NCI-H146 treated with DMSO at 0.1 percent for 48 hours (cell line): ENCODE results near the gene ADGRG6.
"Not testable (repeated sequence)": the region's sequence is repeated elsewhere in the genome, so short reads cannot be mapped to it uniquely, and the experiment has no call there.

ENCODE experiments used
- DNase-seq: peaks from one replicate; lab custom pipeline; 2025; ENCODE audit not compliant: unreplicated experiment; lab: John Stamatoyannopoulos, UW

The ADGRG6 gene

GRCh38 chr6:142342986-142343385, 41.2 kb downstream of the ADGRG6 start:
- no peak for DNase-seq

GRCh38 chr6:142343938-142344337, 42.1 kb downstream of the ADGRG6 start:
- no peak for DNase-seq

GRCh38 chr6:142345261-142345660, 43.5 kb downstream of the ADGRG6 start:
- no peak for DNase-seq

DNA sequence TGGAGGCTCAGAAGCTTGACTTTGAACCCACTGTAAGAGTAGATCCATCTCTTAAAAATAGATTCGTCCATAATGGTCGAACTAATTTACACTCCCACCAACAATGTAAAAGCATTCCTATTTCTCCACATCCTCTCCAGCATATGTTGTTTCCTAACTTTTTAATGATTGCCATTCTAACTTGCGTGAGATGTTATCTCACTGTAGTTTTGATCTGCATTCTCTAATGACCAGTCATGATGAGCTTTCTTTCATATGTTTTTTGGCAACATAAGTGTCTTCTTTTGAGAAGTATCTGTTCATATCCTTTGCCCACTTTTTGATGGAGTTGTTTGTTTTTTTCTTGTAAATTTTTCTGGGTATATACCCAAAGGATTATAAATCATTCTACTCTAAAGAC, 44.4 kb downstream of the ADGRG6 start:
- not testable (repeated sequence) for DNase-seq

- no peak for DNase-seq
These were observed 47.5 kb downstream of the ADGRG6 start for GRCh38 chr6:142349215-142349823.

- DNase-seq: no peak
These were observed 48.5 kb downstream of the ADGRG6 start for GRCh38 chr6:142350309-142350708.

GRCh38 chr6:142353690-142354089, 51.9 kb downstream of the ADGRG6 start:
- no peak for DNase-seq

GRCh38 chr6:142354650-142355049, 52.8 kb downstream of the ADGRG6 start:
- no peak for DNase-seq

DNA sequence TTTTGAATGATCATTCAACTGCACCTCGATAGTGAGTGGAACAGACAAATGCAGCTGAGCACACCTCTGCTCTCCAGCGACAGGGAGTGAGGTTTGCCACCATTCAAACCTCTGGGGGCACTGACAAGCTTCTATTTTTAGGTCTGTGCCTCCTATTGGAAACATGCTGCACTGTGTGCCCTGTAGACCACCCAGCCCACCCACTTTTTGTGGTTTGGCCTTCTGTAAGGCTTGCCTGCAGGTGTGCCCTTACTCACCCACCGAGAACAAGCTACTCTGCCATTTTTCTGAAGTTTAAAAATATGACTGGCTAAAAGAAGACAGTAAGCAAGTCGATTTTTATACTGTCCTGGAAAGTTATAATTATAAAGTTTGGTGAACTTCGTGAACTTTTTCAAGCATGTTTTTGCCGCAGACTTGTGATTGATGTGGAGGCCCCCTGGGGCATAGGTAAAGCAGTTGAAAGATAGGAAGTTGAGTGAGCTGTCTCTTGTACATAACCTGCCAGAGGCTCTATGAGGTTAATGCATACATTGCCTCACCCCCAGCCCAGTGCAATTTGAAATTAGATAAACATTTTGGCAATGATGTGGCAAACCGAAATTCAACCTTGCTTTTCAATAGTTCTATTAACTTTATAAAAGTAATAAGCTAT, 53.8 kb downstream of the ADGRG6 start:
- DNase-seq: no peak

GRCh38 chr6:142356201-142356883, 54.5 kb downstream of the ADGRG6 start:
- DNase-seq: no peak

DNA sequence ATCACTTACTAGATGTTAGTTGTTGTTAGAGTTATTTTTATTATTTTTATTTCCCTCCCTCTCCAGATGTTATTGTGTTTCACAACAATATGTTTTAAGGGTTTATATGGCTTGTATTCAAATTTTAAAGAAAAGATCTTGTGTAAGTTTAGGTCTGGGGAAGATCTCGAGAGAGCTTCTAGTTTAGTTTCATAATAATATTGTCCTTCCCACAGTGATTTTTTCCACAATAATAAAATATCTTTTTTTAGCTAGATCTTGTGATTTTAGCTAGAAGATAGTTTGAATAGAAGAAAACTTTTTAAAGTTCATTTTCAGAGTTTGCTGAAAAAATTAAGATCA, 55.0 kb downstream of the ADGRG6 start:
- DNase-seq: no peak

- DNase-seq: no peak
These were observed 56.1 kb downstream of the ADGRG6 start for GRCh38 chr6:142357879-142358278.

DNA sequence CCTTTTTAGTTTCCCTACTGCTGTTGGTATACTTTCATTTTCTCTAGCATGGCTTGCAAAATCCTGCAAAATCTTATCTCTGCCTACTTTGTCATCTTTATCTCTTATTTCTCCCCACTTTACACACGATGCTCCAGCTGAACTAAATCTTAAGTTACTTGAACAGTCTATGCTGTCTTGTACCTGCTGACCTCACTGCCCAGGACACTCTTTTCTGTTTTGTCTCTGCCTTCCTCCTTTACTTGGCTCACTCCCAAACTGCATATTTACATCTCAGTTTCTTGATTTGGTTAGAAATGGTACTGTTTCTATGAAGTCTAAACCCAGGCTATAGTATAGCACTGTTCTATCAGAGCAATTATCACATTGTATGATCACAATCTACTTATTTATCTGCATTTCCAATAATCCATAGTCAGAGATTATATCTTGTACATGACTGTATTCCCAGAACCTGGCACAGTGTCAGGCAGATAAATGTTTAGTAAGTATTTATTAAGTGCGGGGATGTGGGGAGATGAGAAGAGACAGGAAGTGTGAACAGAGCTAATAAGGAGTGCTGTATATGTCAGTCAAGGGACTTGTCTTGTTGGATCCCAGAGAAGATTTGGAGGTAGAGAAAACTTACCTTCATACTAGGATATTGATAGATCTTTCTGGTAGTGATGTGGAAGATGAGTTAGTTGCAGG, 57.6 kb downstream of the ADGRG6 start:
- no peak for DNase-seq

DNA sequence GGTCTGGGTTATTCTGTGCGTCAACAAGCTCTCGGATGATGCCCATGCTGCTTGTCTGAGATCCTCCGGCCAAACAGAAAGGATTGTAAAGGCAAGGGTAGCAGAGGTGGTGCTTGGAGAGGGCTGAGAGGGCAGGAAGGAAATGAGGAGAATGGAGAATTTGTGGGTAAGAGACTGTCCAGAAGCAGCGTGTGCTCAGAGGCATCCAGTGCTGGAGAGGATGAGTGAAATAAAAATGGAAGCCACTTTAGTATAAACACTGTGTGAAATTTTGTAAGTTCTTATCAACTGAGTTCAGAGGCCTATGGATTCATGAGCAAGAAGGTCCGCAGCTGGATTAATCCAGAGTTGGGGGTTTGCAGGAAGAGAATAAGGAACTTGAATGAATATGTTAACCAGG, 59.5 kb downstream of the ADGRG6 start:
- DNase-seq: no peak

DNA sequence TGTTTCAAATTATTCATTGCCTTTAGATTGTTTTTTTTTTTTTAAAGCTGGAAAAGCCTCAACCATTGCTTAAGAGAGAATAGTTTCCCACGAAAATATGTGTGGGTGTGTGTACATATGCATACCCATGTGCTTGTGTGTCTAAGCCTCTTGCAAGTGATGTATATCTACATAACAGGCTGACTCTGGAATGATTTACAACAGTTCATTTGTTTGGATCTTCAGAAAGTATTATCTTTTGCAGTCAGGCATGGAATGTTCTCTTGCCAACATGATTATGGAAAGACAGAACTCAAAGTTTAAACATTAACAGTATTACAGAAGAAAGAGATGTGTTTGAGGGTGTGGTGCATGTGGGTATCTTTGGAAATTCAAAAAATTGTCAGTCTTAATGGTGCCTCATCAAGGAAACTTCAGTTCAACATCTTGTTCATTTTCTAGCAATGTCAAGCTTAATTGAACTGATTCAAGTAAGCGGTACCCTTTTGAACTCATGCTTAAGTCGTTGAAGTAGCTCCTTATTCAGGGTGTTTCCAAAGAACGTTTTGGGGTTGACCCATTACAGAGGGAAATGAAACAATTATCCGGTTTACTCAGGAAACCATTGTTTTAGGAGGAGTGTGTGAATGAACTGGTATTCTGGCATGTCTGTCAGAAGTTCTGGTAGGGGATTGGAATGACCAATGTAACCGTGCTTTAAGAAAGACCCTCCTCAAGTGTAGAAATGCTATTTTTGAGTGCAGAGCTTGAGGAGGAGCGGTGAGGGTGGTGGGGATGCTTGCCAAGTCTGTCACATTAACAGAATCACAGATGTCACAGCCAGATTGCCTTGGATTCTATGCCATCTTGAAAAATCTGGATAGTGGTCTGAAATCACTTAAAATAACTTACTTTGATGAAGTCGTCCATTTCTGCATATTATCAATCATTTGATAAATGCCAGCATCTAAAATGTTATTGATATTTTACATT, 60.3 kb downstream of the ADGRG6 start:
- no peak for DNase-seq

- DNase-seq: no peak
These were observed 65.3 kb downstream of the ADGRG6 start for GRCh38 chr6:142367061-142367460.

GRCh38 chr6:142367501-142368018, 65.8 kb downstream of the ADGRG6 start:
- DNase-seq: no peak

DNA sequence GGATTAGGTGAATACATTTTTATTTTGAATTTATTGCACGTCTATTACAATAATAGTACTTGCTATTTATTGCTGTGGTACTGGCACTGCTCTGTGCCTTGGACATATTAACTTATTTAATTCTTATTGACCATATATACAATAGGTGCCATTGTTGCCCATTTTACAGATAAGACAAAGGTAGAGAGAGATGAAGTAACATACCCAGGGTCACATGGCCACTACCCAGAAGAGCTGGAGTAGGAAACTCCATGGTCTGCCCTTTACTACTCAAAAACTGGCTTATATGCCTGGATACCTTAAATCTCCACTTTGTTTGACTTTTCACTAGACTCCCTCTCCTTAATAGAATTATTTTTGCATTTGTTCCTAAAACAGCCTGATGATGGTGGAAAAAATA, 67.5 kb downstream of the ADGRG6 start:
- DNase-seq: no peak

DNA sequence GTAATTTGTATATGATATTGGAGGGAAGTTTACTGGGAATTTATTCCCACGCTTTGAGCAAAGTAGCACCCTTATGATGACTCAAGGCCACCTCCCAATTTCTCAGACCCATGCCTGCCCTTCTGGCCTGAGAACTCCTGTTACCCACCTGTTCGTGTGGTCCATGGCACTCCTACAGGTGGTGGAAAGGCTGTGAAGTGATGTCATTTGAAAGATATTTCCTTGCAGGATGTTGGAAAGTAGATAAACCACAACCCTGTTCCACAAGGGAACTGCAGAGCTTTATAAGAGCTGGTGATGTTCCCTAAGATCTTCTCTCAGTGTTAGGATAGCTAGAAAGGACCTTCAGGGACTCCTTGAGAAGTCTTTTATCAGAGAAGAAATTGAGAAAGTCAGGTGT, 70.5 kb downstream of the ADGRG6 start:
- DNase-seq: no peak

DNA sequence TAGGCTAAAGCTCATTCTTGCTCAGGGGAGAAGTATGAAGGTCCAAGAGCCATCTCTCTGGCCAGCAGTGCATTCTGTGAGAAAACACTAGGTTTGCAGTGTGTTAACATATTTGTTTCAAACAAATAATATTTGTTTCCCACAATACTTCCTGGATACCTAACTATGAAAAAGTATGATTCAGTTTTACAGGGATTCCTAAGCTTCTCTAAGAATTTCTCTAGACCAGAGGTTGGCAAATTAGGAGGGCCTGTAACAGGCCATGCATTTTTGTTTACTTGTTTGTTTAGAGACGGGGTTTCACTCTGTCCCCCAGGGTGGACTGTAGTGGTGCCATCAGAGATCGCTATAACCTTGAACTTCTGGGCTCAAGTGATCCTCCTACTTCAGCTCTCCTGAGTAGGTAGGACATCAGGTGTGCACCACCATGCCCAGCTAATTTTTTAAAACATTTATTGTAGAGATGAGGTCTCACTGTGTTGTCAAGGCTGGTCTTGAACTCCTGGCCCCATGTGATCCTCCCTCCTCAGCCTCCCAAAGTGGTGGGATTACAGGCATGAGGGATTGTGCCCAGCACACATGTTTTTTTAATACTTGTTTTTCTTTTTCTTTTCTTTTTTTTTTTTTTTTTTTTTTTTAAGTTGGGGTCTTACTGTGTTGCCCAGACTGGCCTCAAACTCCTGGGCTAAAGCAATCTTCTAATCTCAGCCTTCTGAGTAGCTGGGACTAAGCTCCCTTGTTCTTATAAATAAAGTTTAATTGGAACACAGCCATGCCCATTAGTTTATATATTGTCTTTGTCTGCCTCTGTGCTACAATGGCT, 71.7 kb downstream of the ADGRG6 start:
- DNase-seq: no peak
